ENCODE results near the gene RDH16.

The RDH16 gene

GRCh38 chr12:56933826-56934625 lies 23.4 kb downstream of the RDH16 start, which contains the start of gene SDR9C7:
SDR9C7 (minus strand) TSS chr12:56934408; CDS start chr12:56934261, 147 bp downstream.
- H3K4me3 ChIP-seq (replicated peaks; ENCODE audit: low read depth, low read length), result no peak within 1 kb of the TSS
- no peak for DNase-seq (ENCODE audit: extremely low read depth, low read depth)
- TF ChIP-seq CTCF (IDR thresholded peaks at IDR 0.05; ENCODE audit: low read depth, low read length, missing control alignments), result no peak

GRCh38 chr12:56932867-56933266 lies 24.5 kb downstream of the RDH16 start:
- DNase-seq (ENCODE audit: extremely low read depth, low read depth), result no peak

GRCh38 chr12:56932146-56932545 lies 25.3 kb downstream of the RDH16 start:
- no peak for DNase-seq (ENCODE audit: extremely low read depth, low read depth)
- no peak overlapping the region for H3K4me3 ChIP-seq (replicated peaks; ENCODE audit: low read depth, low read length)

More at GRCh38 chr12:56932867-56933266, 24.5 kb downstream of the RDH16 start:
- no peak for TF ChIP-seq CTCF (IDR thresholded peaks at IDR 0.05; ENCODE audit: low read depth, low read length, missing control alignments)
- H3K4me3 ChIP-seq (replicated peaks; ENCODE audit: low read depth, low read length), result no peak overlapping the region

GRCh38 chr12:56931474-56931978 lies 25.9 kb downstream of the RDH16 start:
- H3K4me3 ChIP-seq (replicated peaks; ENCODE audit: low read depth, low read length), result no peak overlapping the region
- DNase-seq (ENCODE audit: extremely low read depth, low read depth), result peak; percentile 33
- TF ChIP-seq CTCF (IDR thresholded peaks at IDR 0.05; ENCODE audit: low read depth, low read length, missing control alignments), result no peak

More at GRCh38 chr12:56932146-56932545, 25.3 kb downstream of the RDH16 start:
- no peak for TF ChIP-seq CTCF (IDR thresholded peaks at IDR 0.05; ENCODE audit: low read depth, low read length, missing control alignments)

- no peak overlapping the region for H3K4me3 ChIP-seq (replicated peaks; ENCODE audit: low read depth, low read length)
- no peak for DNase-seq (ENCODE audit: extremely low read depth, low read depth)
- TF ChIP-seq CTCF (IDR thresholded peaks at IDR 0.05; ENCODE audit: low read depth, low read length, missing control alignments), result no peak
Measured at GRCh38 chr12:56930241-56930640, 27.2 kb downstream of the RDH16 start.

- no peak for DNase-seq (ENCODE audit: extremely low read depth, low read depth)
- no peak for TF ChIP-seq CTCF (IDR thresholded peaks at IDR 0.05; ENCODE audit: low read depth, low read length, missing control alignments)
- no peak overlapping the region for H3K4me3 ChIP-seq (replicated peaks; ENCODE audit: low read depth, low read length)
Measured at GRCh38 chr12:56929780-56930179, 27.6 kb downstream of the RDH16 start.
